Ovary (tissue), 9 donors: ENCODE data around the gene GRIK4. TPM values are rescaled to one million over a fixed set of nuclear protein-coding genes. Genes with fewer than 3 reads are reported as not detected.

Experiments
- DNase-seq, 5 donors: peaks; one replicate each; pipeline ENCODE4 v3.0.0-alpha.2; 2019 to 2020
- H3K27ac ChIP-seq, 2 donors: fragments of 200-600 bp; one replicate each; pipeline versions ENCODE4 v1.5.1 to v1.8.0; 2019 to 2022
- H3K27me3 ChIP-seq: fragments of 200-600 bp; one replicate; pipeline ENCODE4 v1.8.0; 2022
- H3K36me3 ChIP-seq: fragments of 200-600 bp; sonication (generic); one replicate; pipeline ENCODE4 v1.5.1; 2019
- H3K4me1 ChIP-seq: one replicate; pipeline ENCODE4 v1.8.1; 2013; ENCODE audit warnings: mild to moderate bottlenecking, moderate library complexity; ENCODE audit not compliant: insufficient read depth
- H3K4me3 ChIP-seq: fragments of 200-600 bp; sonication (generic); one replicate; pipeline ENCODE4 v1.5.1; 2017
- H3K9me3 ChIP-seq, 2 donors: fragments of 200-600 bp in 1 of 2; sonication (generic) in 1 of 2; one replicate each; pipeline versions ENCODE4 v1.5.1 to v1.8.1; 2013 to 2019; ENCODE audit warnings: mild to moderate bottlenecking in 1 of 2, moderate library complexity in 1 of 2
- EP300 ChIP-seq: sonication (generic); formaldehyde crosslinking; IDR thresholded peaks from one replicate; pipeline ENCODE4 v1.6.1; 2017; ENCODE audit warnings: antibody characterized with exemption
- POLR2A ChIP-seq: fragments of 450-650 bp; IDR thresholded peaks from one replicate; pipeline ENCODE4 v1.6.1; 2017; ENCODE audit warnings: antibody characterized with exemption, mild to moderate bottlenecking, moderate library complexity
- WGBS, 3 donors: extraction: QIAGEN DNeasy Blood & Tissue Kit in 1 of 3; methylation state at CpG; one replicate each; pipeline versions ENCODE4 v1.1.5 to v1.1.7; 2013 to 2017; 5-methylcytosine and 5-hydroxymethylcytosine counted together
- intact Hi-C, 4 donors: fragments of 100-400 bp; cut with DNase I; formaldehyde crosslinking; loops; one replicate each; pipeline versions ENCODE4 v1.11.0 to v1.15.1; 2022 to 2023
- polyA plus RNA-seq, 2 donors: library from polyadenylated mRNA; stranded (reverse); fragments of 200-250 nt in 1 of 2; fragments of 350-450 nt in 1 of 2; fragmentation: Illumina TruSeq in 1 of 2; extraction: RNeasy Lipid Tissue Mini Kit (QIAGEN cat#74804) in 1 of 2; gene quantifications; one replicate each; pipeline ENCODE4 v1.2.3, GENCODE V29; 2013 to 2014
- total RNA-seq, 7 donors: library from RNA; depleted of rRNA in 2 of 7; stranded (reverse); fragments of >200 nt in 2 of 7; fragmentation: NEBNext Ultra II Directional in 3 of 7; extraction: Animal tissue kit (Norgen Biotek cat#: 25700) in 3 of 7; gene quantifications; one replicate each; pipeline versions ENCODE4 v1.1.0 to v1.2.4, GENCODE V29; 2016 to 2023
- TF ChIP-seq, protein P1 (sequence below), 3 donors: fragments of 450-650 bp in 2 of 3; fragments of 200-600 bp in 1 of 3; IDR thresholded peaks; one replicate each; pipeline versions ENCODE4 v1.5.1 to v1.8.0; 2016 to 2022; ENCODE audit warnings: antibody characterized with exemption in 3 of 3, mild to moderate bottlenecking in 1 of 3
- donor health status: DM: no; HTN: no; CAD: no; lungs with moderate emphysema.
- donor health status: DM: no; HTN: no; CAD: no.
- donor health status: Bipolar disorder and iron deficiency.
- donor health status: DM: yes; HTN: yes; CAD: no.
- donor health status: DM: no; HTN: no; CAD: no.
- donor health status: DM: yes; HTN: yes; CAD: no.

Gene GRIK4
- total and polyA plus RNA-seq, 9 donors, result 1.3 to 13.4 (median 2.3) TPM

DNA sequence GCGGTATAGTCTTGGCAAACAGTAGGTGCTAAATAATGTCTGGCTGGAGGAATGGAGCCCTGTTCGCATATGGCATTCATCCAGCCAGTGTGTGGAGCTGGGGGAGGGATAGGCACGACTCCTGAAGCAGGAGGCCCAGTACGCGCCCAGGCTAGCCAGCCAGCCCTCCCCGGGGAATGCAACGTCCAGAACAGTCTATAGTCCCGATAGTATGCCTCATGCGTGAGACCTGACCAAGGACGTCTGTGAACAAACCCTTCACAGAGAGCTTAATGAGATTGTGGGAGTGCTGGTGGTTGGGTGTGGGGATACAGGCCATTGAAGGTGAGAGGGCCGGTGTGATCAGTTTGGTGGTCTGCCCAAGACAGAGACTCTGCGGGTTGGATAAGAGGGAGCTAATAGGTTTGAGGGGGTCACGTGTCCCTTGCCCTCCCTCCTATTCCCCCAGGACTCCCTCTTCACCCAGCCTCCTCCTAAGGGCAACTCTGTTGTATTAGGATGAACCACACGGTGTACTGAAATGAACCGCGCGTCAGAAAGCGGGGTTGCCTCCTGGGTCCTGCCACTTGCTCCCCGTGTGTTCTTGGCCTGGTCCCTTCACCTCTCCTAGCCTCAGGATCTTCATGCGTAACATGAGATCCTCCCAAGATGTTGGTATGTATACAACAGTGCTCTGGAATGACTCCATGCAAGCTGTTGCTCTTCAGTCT, 987 bp upstream of the GRIK4 start:
- intact Hi-C loops, result loop anchor here (2.0 to 10.0 kb wide), 12 partner anchors 174 to 684 kb away; no protein-coding TSS in a partner anchor
- no peaks in the 10 kb centered on the region for H3K9me3 ChIP-seq
- TF ChIP-seq, protein P1, sequence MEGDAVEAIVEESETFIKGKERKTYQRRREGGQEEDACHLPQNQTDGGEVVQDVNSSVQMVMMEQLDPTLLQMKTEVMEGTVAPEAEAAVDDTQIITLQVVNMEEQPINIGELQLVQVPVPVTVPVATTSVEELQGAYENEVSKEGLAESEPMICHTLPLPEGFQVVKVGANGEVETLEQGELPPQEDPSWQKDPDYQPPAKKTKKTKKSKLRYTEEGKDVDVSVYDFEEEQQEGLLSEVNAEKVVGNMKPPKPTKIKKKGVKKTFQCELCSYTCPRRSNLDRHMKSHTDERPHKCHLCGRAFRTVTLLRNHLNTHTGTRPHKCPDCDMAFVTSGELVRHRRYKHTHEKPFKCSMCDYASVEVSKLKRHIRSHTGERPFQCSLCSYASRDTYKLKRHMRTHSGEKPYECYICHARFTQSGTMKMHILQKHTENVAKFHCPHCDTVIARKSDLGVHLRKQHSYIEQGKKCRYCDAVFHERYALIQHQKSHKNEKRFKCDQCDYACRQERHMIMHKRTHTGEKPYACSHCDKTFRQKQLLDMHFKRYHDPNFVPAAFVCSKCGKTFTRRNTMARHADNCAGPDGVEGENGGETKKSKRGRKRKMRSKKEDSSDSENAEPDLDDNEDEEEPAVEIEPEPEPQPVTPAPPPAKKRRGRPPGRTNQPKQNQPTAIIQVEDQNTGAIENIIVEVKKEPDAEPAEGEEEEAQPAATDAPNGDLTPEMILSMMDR (IDR thresholded peaks at IDR 0.05), result no peak
- no peak for TF ChIP-seq POLR2A
- no peak for TF ChIP-seq EP300
- no peak overlapping the region for H3K27ac ChIP-seq
- peak in 1 of 5 donors; percentile 21 for DNase-seq
- peaks cover 4% of the 10 kb centered on the region for H3K4me1 ChIP-seq
- no peaks in the 10 kb centered on the region for H3K27me3 ChIP-seq
- no peaks in the 10 kb centered on the region for H3K36me3 ChIP-seq
- no peak overlapping the region for H3K4me3 ChIP-seq
- WGBS, 3 donors, result 49 to 58% (median 51%) methylated on average over 20 of the region's 20 CpGs

DNA sequence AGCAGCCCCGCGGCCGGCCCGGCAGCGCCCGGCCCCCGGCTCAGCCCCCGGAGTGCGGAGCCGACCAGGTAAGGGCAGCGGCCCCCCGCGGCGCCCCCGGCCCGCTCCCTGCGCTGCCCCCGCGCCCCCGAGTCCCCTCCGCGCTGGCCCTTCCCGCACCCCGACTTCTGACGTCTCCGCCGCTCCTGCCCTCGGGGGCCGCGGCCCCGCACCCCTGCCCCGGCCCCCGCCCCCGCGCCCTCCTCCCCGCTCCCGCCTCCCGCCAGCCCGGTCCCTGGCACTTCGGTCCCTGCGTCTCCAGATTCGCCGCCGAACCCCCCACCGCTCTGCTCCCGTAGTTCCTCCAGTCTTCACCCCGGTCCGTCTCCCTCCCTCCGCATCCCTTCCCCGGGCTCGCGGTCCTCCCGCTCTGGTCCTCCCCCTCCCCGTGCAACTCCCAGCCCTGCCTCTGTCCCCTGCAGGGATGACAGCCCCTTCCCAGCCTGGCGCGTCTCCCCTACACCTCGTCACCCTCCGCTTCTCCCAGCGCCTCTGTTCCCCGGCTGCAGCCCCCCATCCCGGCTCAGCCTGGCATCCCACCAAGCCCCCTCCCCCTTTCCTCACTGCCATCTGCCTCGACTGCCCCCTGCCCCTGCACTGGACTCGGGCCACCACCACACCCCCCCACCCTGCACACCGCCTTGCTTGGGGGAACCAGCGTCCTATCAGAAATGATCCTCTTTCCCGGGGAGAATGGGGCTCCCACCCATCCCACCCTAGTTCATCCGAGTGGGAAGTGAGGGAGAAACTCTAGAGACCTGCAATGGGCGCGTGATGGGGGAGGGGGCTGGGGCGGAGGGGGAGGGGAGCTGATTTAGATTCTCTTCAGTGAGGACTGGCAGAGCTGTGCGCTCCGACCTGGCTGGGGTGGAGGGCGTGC, 531 bp downstream of the GRIK4 start:
- H3K36me3 ChIP-seq, result no peaks in the 10 kb centered on the region
- TF ChIP-seq EP300 (no peak), POLR2A (no peak)
- TF ChIP-seq, protein P1 (IDR thresholded peaks at IDR 0.05), result no peak
- peak overlapping the region; percentile 48 for H3K4me3 ChIP-seq
- H3K27ac ChIP-seq, result peak overlapping the region; percentile 21 to 64
- H3K4me1 ChIP-seq, result peaks cover 4% of the 10 kb centered on the region
- DNase-seq, result peak; percentile 50 to 68 (median 65)
- no peaks in the 10 kb centered on the region for H3K27me3 ChIP-seq
- H3K9me3 ChIP-seq, result no peaks in the 10 kb centered on the region
- WGBS, 3 donors, result 7 to 16% (median 16%) methylated on average over 41 to 72 of the region's 73 CpGs
- intact Hi-C loops, result loop anchor here (2.0 to 10.0 kb wide), 13 partner anchors 171 to 683 kb away; no protein-coding TSS in a partner anchor

DNA sequence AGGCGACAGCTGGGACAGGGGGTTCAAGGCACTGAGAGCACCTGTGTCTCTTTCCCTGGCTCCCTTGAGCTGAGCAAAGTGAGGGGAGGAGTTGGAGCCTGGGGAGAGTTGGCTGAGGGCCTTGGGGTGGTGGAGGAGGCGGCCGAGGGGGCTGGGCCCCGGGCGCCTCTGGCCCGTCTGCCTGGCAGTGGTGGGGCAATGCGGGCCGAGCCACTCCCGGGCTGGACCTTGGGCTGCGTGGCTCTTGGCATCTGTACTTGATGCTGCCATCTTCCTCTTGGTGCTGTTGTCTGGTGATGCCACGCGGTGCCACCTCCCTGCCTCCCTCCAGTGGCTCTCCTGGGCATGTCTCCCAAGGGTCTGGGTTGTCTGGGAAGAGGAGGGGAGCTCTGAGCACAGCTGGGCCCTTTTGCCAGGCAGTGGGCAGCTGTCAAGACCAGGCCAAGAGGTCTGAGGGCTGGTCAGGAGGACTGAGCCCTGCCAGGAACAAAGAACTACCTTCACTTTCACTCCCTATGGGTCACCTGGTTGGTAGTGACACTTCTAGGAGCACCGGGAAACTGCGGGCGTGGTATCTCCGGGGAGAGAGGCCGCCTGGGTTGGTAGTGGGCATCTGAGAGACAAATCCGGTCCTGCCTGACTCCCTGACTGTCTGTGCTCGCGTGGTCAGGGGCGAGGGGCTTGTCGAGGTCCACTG, 1.3 kb downstream of the GRIK4 start:
- H3K4me3 ChIP-seq, result no peak overlapping the region
- no peaks in the 10 kb centered on the region for H3K9me3 ChIP-seq
- peak in 2 of 5 donors; percentile 39 to 42 for DNase-seq
- peaks cover 10% of the 10 kb centered on the region for H3K4me1 ChIP-seq
- peak overlapping the region in 1 of 2 donors; percentile 44 for H3K27ac ChIP-seq
- intact Hi-C loops, result loop anchor here (2.0 to 10.0 kb wide), 10 partner anchors 170 to 682 kb away; no protein-coding TSS in a partner anchor
- no peaks in the 10 kb centered on the region for H3K27me3 ChIP-seq
- TF ChIP-seq, protein P1 (IDR thresholded peaks at IDR 0.05), result no peak
- TF ChIP-seq EP300, result no peak
- no peak for TF ChIP-seq POLR2A
- 71 to 82% (median 77%) methylated on average over 22 of the region's 22 CpGs for WGBS, 3 donors
- H3K36me3 ChIP-seq, result no peaks in the 10 kb centered on the region
